ENCODE data around the gene LAMA2.

Gene LAMA2

GRCh38 chr6:129188795-129189194 is 305.9 kb downstream of the LAMA2 start:
- in situ Hi-C loops (cut with HindIII; ENCODE audit: low sequenced_read_pairs), result no loop called here
- no peak for DNase-seq (ENCODE audit: low read depth, low spot score)
- H3K4me3 ChIP-seq (ENCODE audit: low read depth, low read length), result no peak overlapping the region
- no peak for TF ChIP-seq CTCF (IDR thresholded peaks at IDR 0.05; ENCODE audit: low read depth, low read length)

GRCh38 chr6:129189266-129189665 is 306.3 kb downstream of the LAMA2 start:
- no peak overlapping the region for H3K4me3 ChIP-seq (ENCODE audit: low read depth, low read length)
- TF ChIP-seq CTCF (IDR thresholded peaks at IDR 0.05; ENCODE audit: low read depth, low read length), result no peak
- in situ Hi-C loops (cut with HindIII; ENCODE audit: low sequenced_read_pairs), result no loop called here
- no peak for DNase-seq (ENCODE audit: low read depth, low spot score)

- H3K4me3 ChIP-seq (ENCODE audit: low read depth, low read length), result no peak overlapping the region
- no peak for DNase-seq (ENCODE audit: low read depth, low spot score)
- in situ Hi-C loops (cut with HindIII; ENCODE audit: low sequenced_read_pairs), result no loop called here
- no peak for TF ChIP-seq CTCF (IDR thresholded peaks at IDR 0.05; ENCODE audit: low read depth, low read length)
These were observed 308.3 kb downstream of the LAMA2 start for GRCh38 chr6:129191235-129191634.

GRCh38 chr6:129192458-129192989 is 309.6 kb downstream of the LAMA2 start:
- DNase-seq (ENCODE audit: low read depth, low spot score), result no peak
- H3K4me3 ChIP-seq (ENCODE audit: low read depth, low read length), result no peak overlapping the region
- TF ChIP-seq CTCF (IDR thresholded peaks at IDR 0.05; ENCODE audit: low read depth, low read length), result no peak
- in situ Hi-C loops (cut with HindIII; ENCODE audit: low sequenced_read_pairs), result no loop called here

- no peak for TF ChIP-seq CTCF (IDR thresholded peaks at IDR 0.05; ENCODE audit: low read depth, low read length)
- in situ Hi-C loops (cut with HindIII; ENCODE audit: low sequenced_read_pairs), result no loop called here
- no peak overlapping the region for H3K4me3 ChIP-seq (ENCODE audit: low read depth, low read length)
- no peak for DNase-seq (ENCODE audit: low read depth, low spot score)
These were observed 311.5 kb downstream of the LAMA2 start for GRCh38 chr6:129194306-129194941.

GRCh38 chr6:129195161-129195560 is 312.2 kb downstream of the LAMA2 start:
- no peak overlapping the region for H3K4me3 ChIP-seq (ENCODE audit: low read depth, low read length)
- no peak for DNase-seq (ENCODE audit: low read depth, low spot score)
- in situ Hi-C loops (cut with HindIII; ENCODE audit: low sequenced_read_pairs), result no loop called here
- no peak for TF ChIP-seq CTCF (IDR thresholded peaks at IDR 0.05; ENCODE audit: low read depth, low read length)
